GM12874 (cell line): ENCODE measurements around the gene LIN7B.

Experiments used
- TF ChIP-seq, protein P1 (sequence below): IDR thresholded peaks from 2 replicates; pipeline ENCODE4 v1.5.1; 2011; ENCODE audit warnings: low read depth, mild to moderate bottlenecking, control low read depth, low read length, moderate library complexity; ENCODE audit not compliant: insufficient read depth

The LIN7B gene

DNA sequence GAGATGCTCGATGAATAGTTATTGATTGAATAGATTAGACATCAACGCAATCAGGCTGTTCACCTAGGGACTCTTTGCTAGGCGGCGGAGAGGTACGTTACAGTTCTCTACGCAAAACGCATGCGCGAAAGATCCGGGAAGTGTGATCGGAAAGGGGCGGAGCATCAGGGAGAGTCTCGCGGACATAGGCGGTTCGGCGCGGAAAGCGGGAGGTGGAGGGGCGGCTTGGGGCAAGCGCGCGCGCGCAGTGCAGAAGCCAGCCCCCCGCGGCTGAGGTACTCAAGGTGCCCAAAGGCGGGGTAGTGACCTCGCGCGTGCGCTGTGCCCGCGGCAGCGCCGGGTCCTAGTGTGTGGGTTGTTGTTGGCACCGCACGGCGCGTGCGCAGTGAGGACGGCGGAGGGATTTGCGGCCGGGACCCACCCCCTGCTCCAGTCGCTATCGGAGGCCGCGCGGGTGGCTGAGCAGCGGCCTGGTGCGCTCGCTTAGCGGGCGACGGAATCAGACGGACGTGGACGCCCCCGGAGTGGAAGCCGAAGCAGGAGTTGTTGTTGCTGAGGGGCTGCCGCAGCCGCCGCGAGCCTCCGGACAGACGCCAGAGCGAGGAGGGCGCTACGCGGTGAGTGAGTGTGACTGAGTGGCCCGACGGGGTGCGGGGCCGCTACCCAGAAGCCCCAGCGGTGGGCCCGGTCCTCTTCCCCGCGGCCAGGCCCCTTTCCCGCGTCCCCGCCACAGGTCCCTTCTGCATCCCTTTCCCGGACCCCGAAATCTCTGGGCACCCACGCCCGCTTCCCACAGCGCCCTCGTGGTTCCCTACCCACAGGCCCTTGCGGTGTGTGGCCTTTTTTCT, 28.9 kb upstream of the LIN7B start, which contains the start of gene SNRNP70:
Gene SNRNP70 (plus strand): TSS at position 432 of the 848 bp plus-strand sequence. CDS start 964 bp downstream, outside the sequence.
- TF ChIP-seq, protein P1, sequence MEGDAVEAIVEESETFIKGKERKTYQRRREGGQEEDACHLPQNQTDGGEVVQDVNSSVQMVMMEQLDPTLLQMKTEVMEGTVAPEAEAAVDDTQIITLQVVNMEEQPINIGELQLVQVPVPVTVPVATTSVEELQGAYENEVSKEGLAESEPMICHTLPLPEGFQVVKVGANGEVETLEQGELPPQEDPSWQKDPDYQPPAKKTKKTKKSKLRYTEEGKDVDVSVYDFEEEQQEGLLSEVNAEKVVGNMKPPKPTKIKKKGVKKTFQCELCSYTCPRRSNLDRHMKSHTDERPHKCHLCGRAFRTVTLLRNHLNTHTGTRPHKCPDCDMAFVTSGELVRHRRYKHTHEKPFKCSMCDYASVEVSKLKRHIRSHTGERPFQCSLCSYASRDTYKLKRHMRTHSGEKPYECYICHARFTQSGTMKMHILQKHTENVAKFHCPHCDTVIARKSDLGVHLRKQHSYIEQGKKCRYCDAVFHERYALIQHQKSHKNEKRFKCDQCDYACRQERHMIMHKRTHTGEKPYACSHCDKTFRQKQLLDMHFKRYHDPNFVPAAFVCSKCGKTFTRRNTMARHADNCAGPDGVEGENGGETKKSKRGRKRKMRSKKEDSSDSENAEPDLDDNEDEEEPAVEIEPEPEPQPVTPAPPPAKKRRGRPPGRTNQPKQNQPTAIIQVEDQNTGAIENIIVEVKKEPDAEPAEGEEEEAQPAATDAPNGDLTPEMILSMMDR, result no peak

DNA sequence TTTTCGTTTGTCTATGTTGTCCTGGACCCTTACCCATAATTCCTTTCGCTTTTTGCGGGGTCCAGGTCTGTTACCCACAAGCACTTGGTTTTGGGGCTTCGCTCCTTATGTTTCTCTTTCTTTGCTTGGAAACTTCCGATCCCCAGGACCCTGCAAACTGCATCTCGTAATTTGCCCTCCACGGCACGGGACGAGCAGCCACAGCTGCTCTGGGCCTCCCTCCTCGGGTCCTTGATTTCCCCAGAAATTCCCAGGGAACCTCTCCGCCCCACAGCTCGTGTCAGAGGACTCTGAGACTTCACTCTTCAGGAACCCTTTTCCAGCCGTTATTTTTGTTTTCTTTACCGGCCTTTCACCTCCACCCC, 28.3 kb upstream of the LIN7B start:
- TF ChIP-seq, protein P1, result no peak

DNA sequence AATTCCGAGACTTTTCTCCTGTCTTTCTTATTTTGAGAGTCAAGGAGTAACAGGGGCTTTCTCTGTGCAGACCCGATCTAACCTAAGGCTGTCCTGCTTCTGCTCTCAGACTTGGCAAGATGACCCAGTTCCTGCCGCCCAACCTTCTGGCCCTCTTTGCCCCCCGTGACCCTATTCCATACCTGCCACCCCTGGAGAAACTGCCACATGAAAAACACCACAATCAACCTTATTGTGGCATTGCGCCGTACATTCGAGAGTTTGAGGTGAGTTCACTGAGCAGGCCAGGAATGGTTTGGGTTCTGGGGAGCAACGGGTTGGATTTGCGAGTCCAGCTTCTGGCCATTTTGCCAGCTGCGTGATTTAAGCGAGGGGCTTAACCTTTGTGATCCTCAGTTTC, 27.9 kb upstream of the LIN7B start:
- TF ChIP-seq, protein P1, result no peak

DNA sequence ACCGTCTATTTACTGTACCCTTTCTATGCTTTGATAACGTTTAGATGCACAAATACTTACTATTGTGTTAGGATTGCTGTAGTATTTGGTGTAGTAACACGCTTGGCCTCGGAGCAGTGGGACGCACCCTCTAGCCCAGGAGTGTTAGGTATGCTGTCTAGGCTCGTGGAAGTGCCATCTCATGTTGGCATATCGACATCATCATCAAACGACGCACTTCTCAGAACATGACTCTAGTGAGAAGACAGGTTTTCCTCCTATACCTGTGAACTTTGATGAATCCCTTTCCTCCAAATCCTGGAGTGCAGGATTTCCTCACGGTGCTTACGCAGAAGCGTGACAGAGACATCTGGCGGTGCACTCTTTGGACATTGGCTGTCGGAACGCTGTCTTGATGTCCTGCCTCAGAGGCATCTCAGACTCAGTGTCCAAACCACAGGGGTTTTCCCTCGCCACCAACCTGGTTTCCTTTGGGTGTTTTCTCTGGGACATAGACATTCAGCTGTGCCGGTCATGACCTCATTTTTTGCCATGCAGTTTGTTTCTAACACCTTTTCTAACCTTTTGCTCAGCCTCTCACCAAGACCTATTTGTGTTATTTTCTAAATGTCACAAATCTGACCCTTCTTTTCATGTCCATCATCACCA, 22.7 kb upstream of the LIN7B start:
- TF ChIP-seq, protein P1, result no peak

DNA sequence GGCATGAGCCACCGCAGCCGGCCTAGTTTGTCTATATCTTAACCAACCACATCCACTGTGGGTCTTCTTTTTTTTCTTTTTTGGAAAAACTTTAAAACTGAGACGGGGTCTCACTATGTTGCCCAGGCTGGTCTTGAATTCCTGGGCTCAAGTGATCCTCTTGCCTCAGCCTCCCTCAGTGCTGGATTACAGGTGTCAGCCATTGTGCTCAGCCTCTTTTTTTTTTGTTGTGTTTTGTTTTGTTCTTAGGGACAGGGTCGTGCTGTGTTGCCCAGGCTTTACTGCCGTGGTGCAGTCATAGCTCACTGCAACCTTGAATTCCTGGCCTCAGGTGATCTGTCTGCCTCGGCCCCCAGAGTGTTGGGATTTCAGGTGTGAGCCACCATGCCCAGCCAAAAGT, 21.5 kb upstream of the LIN7B start:
- TF ChIP-seq, protein P1, result no peak

DNA sequence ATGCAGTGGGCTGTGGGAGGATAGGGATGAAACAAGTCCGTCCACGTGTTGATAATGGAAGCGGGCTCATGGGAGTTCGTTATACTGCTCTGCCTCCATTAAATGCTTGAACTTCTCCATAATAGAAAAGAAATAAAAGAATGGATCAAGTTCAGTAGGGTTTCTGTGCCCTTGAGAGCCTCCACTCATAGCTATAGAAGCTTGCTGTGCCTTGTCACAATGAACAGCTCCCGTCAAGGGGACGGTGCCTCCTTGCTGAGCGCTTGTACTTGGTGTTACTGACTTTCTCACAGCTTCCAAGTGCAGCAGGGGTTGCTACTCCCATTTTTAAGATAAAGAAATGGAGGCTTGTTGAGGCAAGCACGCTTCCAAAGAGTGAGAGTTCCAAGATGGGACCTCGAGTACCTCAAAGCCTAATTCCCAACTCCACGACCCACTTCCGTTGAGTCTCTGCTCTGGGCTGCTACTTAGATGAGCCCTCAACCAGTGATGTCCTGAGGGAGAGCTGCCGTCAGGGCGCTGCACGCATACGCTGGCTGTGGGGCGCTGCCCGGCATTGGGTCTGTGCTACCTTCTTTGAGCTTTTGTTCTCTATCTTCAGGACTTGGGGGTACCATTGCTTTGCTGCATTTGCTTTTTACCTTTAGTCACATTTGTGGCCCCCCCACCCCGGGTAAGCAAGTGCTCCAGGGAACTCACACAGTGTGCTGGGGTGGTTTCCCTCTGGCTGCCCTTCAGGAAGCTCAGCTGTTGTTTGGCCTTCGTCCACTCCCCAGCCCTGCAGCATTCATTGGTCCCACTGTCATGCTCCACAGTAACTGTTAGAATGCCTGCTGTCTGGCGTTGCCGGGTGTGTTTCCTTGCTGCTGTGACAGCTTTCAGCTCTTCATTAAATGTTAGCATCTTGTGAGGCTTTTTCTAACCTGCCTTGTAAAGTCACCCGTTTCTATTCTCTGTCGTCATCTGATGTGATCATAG, 19.4 kb upstream of the LIN7B start:
- TF ChIP-seq, protein P1, result no peak
